Stimulated activated CD4-positive, alpha-beta T cell treated with anti-CD3 and anti-CD28 coated beads, Interleukin-4, amount 100 ng/mL, for 24 hours (primary cell): ENCODE data around the gene CNNM2.

ENCODE experiments used
- DNase-seq: peaks from one replicate; pipeline ENCODE4 v3.0.0-alpha.2; 2020

The CNNM2 gene

DNA sequence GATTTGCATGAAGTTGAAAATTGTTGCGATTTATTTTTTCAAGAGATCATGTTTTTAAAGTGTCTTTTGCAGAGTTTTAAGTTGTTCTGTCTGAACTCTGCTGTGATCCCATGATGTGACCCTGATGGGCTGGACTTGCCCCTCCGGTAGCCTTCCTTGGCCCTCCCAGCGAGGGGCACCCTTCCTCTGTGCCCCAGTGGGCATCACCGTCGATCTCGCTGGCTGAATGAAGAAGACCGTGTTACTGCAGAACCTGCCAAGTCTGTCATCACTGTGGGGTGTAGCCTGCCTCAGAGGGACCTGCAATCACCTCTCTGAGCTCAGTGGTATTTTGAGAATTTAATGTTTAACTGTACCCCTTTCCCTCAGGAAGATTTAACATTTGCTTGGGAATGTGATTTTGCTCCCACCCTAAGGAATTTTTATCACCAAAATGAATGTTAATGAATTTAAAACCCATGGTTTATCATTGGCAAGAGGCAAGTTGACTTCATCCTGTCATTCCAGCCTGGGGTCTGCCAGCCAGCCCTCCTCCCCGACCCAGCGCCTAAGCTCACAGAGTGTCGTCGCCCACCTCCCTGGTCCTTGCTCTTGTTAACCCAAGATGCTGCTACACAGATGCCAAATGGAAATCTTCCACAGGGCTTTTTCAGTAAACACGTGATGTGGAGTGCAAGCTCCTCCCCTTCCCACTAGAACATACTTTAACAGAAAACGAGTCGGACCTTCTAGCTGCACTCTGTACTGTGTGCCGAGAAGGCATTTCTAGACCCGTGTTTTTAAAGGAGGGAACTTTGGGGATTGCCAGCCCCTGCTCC is 159.6 kb downstream of the CNNM2 start:
- DNase-seq, result no peak

DNA sequence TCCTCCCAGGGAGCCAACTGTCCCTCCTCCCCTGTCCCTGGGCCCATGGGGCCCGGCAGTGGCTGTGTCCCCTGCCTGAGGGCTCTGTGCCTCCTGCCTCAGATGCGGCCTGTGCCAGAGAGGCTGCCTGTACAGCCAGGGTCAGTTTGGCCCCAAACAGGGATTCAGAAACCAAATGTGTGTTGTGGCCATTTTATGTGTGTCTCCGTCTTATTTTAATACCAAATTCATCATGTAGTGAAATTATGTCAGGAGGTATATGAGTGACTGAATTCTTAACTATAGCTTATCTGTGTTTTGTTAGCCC is 160.2 kb downstream of the CNNM2 start:
- DNase-seq, result no peak

DNA sequence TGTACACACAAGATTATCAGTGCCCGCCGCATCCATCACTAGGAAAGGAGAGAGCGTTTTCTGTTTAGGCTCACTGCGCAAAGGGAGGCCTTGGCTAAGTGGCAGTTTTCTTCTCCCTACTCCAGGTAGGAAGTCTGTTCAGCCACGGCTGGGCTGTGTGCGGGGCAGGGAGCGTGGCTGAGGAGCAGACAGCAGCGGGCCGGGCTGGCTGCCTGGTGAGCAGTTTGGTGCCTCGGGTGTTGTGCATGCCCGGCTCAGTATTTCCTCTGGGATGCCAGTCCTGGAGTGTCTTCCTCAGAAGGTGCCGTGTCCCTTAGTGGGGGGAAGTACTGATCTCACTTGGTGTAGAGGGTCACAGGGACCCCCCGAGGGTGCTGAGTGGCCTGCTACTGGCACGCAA is 160.6 kb downstream of the CNNM2 start:
- no peak for DNase-seq

DNA sequence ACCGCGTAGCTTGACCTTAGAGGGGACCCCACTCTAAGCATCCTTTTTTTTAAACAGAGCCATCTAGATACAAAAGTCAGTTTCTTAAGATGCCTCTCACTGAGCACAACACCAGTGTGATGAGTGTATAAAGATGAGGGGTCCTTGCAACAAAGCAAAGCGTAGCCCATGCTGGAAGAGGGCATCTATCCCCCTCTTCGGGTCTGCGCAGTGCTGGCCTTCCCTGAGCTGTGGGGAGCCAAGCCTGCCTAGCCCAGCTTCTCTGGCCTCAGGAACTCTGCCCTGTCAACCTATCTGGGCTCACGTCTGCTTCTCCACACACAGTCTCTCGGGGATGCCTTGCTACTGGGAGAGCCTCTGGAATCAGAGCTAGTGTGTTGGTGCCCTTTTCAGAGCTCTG is 161.0 kb downstream of the CNNM2 start:
- DNase-seq, result no peak

DNA sequence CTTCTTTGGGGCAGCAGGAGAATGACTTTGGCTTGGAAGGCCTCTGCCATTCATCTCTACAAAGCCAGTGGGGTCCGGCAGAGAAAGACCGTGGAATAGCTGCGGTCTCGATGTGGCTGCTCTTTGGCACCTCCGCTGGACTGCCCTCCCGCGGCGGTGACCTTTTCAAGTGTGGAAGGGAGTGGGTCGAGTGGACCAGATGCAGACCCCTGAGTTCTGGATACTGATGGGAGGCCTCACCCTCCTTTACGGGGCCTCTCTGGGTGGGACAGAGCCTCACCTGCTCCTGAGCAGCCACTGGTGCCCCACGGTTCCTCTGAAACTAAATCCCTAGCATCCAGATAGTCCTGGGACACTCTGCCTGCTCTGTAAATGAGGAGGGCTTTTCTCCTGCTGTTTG is 161.9 kb downstream of the CNNM2 start:
- no peak for DNase-seq

DNA sequence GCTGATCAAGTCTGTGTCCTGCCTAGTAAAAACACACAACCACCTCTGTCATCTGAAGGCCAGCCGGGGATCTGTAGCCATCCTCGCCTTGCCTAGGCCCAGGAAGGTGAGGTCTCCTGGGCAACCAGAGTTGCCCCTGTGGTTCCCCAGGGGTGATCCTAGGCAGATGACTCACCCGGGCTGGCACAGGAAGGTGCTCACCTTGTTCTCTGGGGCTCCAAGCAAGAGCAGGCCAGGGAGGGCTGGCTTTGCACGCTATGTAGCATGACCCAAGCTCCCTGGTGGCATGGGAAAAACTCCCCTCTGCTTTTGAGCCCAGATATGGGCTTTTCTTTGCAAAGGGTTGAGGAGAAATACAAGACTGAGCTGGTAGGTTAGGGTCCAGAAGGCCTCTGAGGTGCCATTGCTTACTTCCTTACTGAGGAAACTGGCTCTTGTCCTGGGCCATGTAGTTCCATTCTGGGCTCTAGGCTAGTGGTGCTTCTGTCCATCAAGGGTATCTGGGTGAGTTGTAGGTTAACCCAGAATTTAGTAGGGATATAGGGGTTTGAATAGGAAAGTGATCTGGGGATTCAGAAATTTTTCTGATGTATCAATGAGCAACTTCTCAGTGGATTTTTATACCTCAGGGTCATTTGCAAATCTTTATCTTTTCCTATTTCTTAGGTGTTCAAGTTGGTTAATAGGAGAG is 162.9 kb downstream of the CNNM2 start:
- no peak for DNase-seq

DNA sequence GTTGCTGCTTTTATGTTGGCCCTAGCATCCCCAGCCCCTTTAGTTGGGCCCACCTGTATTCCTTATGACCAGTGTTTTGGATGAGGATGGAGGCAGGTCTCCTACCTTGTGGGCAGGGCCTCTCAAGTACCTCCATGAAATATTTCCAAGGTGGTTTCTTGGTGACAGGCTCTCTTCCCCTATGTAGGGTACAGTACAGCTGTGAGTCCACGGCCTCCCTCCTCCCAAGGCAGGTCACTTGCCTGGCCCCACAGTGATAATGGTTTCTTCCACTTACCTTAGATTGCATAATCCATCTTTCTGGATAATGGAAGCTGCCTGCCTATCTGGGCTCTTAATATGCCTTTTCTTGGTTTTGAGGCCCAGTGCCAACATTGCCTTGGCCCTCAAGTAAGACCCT is 164.6 kb downstream of the CNNM2 start:
- DNase-seq, result no peak

DNA sequence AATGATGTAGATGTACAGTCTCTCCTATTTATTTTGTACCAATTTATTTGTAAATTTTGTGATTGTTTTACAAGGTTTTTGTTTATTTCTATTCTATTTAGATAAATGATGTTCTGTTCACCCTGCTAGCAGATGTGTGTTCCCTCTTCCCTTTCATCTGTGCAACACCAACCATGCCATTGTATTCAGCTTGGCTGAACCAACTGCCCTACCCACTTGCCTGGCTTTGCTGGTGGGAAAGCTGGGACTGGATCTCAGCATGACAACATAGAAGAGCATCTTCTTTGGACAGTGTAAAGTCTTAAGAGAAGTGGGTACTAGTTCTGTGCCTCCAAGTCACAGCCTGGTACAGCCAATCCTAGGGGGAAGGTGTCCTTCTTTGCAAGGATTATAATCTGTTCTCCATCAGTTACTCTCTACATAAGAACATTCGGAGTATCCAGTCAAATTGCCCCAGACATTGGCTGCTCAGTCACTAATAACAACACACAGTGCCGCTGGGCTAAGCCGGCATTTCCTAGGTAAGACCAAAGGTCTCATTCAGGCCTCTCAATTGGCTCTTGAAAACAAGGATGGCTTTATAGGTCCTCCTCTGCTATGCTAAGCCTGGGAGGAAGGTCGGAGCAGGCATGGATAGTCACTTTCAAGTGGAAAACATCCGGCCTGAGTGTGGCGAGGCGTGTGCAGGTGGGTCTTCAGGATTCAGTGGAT is 165.3 kb downstream of the CNNM2 start:
- no peak for DNase-seq

DNA sequence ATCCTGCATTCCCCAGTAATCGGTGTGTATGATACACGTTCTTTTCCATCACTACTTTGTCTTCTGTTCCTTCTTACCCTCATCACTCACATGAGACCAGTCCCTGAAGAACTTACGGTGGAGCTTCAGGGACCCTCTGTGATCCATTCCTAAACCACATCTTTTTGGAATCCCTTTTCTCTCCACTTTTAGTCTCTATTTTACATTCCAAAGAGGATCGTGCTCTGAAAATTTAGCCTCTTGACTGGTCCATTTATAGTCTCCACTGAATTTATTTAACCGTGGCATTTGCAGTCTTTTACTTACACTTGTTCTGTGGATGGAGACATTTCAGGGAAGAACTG is 165.9 kb downstream of the CNNM2 start:
- DNase-seq, result no peak

DNA sequence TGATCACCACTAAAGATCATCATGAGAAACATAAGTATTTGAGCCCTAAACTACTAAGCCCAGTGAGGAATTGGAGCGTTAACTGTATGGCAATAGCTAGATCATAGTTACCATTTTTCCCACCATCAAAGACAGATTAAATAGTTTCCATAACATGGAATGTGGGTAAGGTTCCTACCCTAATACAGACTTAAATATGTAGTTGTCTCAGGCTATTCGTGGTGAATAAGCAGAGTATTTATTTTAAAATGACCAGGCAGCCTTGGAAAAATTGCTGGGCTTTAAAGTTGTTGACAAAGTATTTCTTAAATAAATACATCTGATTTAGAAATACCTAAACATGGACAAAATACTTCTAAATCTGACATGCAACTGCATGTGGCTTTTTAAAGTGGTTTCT is 168.2 kb downstream of the CNNM2 start:
- DNase-seq, result no peak

DNA sequence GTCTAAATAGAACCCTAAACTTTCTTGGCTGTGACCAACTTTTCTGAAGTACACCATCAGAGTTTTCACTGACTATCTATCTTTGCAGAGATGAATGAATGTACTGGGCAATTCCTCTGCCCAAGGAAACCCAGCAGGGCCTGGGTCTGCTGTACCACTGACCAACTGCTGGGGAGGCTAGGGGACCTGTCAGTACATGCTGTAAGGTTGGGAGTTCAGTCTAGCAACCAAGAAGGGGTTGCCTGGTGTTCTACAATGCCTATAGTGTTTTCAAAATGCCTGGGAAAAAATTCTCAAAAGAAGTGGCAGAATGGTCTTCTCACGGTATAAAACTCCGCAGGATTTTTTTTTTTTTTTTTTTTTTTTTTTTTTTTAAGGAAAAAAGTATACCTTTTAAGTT is 168.7 kb downstream of the CNNM2 start:
- no peak for DNase-seq

DNA sequence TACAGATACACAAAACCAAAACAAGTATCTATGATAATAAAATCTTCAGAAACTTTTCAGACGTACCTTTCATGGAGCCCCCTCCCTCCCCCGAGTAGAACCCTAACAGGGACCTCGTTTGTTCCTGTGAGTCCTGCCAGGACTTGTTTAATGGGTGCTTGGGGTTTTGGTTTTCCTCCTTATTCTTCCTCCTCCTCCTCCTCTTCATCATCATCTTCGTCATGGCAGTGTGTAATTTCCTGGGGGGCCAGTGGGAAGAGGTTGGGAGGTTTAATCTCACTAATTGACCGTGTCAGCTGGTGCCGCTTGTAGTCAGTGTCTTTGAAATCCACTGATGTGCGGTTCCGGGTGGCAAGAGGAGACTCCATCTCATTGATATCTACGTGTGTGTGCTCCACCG is 171.4 kb downstream of the CNNM2 start:
- DNase-seq, result no peak

DNA sequence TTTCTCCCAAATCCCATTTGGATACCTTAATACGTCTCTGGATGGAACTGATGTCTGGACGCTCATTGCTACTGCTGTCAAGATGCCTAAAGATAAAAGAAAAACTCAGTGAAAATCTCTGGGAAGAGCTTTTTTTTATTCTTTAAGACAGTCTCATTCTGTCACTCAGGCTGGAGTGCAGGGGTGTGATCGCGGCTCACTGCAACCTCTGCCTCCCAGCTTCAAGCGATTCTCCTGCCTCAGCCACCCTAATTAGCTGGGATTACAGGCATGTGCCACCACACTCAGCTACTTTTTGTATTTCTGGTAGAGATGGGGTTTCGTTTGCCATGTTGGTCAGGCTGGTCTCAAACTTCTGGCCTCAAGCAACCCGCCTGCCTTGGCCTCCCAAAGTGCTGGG is 172.8 kb downstream of the CNNM2 start:
- no peak for DNase-seq

DNA sequence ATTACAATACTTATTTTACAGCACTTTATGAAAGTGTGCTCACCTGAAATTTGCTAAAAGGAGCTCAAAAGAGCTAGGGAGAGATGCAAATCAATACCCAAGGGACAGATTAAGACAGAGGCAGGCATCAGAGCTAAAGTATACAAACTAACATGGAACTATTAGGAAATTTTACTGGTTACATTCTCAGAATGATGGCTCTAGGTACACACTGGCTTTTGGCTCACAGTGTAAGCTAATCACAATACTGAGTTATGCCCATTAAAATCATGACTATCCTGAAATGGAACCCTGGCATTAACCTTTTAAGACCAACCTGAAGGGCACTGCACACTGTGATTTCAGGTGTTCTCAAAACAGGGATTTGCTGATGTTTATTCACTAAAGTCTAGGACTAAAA is 176.9 kb downstream of the CNNM2 start:
- DNase-seq, result no peak

DNA sequence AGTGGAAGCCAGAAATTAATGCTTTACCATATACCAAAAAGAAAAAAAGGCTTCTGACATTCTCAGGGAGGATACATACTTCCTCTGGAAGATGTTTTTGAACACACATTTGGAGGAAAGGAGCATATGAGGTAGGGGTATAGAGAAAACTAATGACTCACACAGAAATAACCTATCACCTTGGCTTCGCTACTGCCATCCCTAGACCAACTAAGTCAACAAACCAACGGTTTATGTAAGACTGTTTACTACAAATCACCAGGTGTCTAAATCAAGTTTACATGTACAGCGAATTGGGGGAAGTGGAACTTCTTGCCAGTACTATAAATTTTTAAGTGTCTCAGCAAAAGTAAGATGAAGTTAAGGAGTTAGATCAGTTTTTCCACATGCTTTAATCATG is 178.0 kb downstream of the CNNM2 start:
- DNase-seq, result no peak

DNA sequence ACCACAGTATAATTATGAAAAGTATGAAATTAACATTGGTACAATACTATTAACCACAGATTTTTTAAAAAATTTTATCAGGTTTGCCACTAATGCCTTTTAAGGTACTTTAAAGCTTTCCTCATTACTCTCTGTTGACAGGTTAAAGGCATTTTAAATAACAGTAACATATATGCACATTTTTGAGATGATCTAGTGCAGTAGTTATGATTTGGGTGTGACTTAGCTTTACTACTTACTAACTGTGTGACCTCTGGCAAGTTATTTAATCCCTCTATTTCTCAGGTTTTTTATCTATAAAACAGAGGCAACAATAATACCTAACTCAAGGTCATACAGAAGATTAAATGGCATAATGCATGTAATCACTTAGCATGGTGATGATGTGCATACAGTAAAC is 180.1 kb downstream of the CNNM2 start:
- no peak for DNase-seq

DNA sequence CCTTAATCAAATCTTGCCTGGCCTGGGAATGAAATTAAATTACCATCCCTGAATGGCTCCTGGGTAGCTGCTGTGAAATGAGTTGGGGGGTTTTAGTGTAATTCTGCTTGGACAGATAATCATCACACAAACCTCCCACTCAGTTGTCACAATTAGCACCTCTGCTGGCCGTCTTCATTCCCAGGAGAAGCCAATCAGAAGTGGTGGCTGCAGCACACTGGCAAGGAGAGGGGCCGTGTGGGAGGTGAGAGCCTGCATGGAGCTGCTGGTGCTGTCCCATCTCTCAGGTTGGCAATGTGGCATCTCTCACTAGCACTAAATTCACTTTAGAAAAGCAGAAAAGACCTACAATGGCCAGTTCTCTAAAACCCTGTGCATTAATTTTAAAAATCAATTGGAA is 182.5 kb downstream of the CNNM2 start:
- DNase-seq, result no peak

DNA sequence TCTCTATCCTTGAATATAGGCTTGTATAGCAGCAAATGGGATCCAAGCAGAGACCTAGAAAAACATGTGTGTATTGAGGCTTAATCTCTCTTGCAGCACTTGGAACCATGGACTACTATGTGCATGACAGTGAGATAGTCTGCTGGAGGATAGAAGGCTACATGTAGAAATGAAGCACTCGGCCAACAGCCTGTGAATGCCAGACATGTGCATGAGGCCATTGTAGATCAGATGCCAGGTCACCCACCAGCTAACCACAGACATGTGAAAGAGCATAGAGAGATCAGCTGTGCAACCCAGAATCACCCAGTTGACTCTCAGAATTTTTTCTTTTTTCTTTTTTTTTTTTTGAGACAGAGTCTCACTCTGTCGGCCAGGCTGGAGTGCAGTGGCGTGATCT is 184.1 kb downstream of the CNNM2 start:
- DNase-seq, result no peak

DNA sequence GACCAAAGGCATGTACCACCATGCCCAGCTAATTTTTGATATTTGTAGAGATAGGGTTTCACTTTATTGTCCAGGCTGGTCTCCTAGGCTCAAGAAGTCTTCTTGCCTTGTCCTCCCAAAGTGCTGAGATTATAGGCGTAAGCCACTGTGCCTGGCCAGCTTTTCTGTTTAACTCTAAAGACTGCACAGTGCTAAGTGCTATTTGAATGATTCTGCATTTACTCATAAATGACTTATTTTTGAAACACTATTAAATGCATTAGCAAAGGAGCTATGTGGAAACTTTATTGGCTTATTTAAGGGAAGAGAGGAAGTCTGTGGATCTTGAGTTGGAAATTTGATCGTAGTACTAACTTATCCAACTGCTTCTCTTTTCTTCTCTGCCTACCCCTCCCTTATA is 185.9 kb downstream of the CNNM2 start:
- no peak for DNase-seq

DNA sequence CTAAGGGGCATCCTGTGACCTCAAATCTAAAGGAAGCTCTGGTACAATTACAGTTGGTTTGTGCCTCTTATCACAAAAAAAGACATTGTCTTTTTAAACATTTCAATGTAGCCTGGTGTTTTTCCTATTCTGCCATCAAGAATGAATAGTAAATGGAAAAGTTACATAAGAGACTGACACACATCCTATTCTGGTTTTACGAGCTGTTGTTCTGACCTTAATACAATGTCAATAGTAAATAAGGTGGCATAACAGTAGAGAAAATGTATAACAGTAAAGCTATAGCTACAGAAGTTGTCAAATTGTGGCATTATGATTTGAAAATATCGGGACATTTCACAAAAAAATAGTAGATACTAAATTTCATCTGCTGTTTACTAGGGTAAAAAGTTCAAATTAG is 186.6 kb downstream of the CNNM2 start:
- no peak for DNase-seq

DNA sequence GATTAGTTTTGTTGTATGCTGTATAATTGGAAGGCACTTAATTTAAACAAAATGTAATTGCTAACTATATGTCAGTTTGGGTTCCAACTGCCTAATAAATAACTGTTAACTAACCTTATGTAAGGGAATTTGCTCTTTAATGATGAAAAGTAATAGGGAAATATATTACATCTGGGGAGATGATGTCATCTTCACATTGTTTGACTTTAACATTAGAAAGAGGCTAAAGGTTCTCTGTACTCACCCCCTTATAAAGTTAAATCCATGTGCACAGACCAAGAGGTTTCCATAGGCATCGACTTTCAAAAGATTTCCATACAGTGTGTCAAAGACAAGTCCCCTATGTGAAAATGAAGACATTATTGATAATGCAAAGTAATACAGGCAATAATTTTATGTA is 187.4 kb downstream of the CNNM2 start:
- DNase-seq, result no peak

DNA sequence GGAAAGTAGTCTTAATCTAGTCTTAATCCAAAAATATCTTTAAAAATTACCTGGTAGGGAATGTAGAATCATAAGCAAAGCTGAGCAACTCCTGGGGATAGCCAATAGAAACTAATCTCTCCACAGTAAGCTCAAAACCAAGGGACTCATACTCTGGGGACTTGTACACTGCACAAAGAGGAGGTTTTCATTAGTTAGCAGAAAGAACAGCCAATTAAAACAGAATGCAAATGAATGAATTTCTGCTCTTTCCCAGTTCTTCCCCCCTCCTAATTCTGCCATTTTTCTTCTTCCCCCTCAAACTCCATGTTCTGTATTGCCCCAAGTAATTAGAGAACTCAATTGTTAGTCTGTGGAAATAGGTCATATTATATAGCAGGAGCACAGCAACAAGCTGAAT is 188.4 kb downstream of the CNNM2 start:
- DNase-seq, result no peak

DNA sequence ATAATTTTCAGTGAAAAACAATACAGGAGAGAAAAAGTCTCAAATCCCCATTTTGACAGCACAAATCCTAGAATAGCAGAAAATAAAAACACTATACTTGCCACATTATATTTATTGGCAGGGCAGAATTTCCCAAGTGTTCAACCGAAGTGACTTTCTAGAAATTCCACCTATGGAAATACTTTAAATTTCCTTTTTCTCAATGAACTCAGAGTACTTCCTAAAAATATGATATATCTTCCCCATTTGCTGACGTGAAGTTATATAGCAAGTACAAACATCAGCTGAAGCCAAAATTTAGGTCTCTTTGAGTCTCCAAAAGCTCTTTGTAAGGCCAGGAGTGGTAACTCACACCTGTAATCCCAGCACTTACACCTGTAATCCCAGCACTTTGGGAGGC is 191.7 kb downstream of the CNNM2 start:
- DNase-seq, result no peak

DNA sequence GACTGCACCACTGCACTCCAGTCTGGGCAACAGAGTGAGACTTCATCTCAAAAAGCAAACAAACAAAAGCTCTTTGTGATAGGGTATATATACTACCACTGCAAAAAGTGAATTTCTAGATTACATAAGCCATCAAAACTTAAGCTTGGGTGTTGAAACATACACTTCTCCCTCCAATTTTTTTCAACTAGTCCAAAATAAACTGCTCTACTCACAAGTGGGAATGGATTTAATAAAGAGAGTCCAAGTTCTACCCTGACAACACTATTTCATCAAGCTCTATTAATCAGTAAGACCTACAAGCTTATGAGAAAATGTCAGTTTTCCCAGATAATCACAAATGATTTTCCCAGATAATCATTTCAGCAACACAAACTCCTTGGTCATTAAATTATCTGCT is 192.3 kb downstream of the CNNM2 start:
- no peak for DNase-seq
